ENCODE data around the gene TMEM222.
"Not testable (repeated sequence)": the region's sequence is repeated elsewhere in the genome, so short reads cannot be mapped to it uniquely, and the experiment has no call there.

TMEM222 gene

GRCh38 chr1:27321813-27322568 lies at the start of gene TMEM222:
Gene TMEM222 (plus strand): TSS chr1:27322163. CDS start chr1:27322198, 35 bp downstream.
- DNase-seq = peak; percentile 96

GRCh38 chr1:27274204-27274603 lies 47.8 kb upstream of the TMEM222 start:
- DNase-seq = no peak

GRCh38 chr1:27275696-27276095 lies 46.3 kb upstream of the TMEM222 start:
- no peak for DNase-seq

- DNase-seq = peak; percentile 74
Observed at GRCh38 chr1:27284425-27285273, 37.3 kb upstream of the TMEM222 start.

- DNase-seq = no peak
Observed at GRCh38 chr1:27285274-27285660, 36.7 kb upstream of the TMEM222 start.

- not testable (repeated sequence) for DNase-seq
Observed at GRCh38 chr1:27285821-27286220, 36.1 kb upstream of the TMEM222 start.

GRCh38 chr1:27289125-27289524 lies 32.8 kb upstream of the TMEM222 start:
- not testable (repeated sequence) for DNase-seq

GRCh38 chr1:27290581-27290980 lies 31.4 kb upstream of the TMEM222 start:
- no peak for DNase-seq

- DNase-seq = no peak
Observed at GRCh38 chr1:27292106-27292505, 29.9 kb upstream of the TMEM222 start.

GRCh38 chr1:27293915-27294314 lies 28.0 kb upstream of the TMEM222 start:
- no peak for DNase-seq

- peak; percentile 57 for DNase-seq
Observed at GRCh38 chr1:27296773-27297291, 25.1 kb upstream of the TMEM222 start.

- no peak for DNase-seq
Observed at GRCh38 chr1:27297903-27298302, 24.1 kb upstream of the TMEM222 start.

- DNase-seq = no peak
Observed at GRCh38 chr1:27298632-27299384, 23.2 kb upstream of the TMEM222 start.

GRCh38 chr1:27299385-27300271 lies 22.3 kb upstream of the TMEM222 start:
- no peak for DNase-seq

GRCh38 chr1:27300341-27301051 lies 21.5 kb upstream of the TMEM222 start:
- DNase-seq = peak; percentile 70

- DNase-seq = no peak
Observed at GRCh38 chr1:27301052-27301422, 20.9 kb upstream of the TMEM222 start.

- no peak for DNase-seq
Observed at GRCh38 chr1:27301582-27302199, 20.3 kb upstream of the TMEM222 start.

GRCh38 chr1:27302612-27303011 lies 19.4 kb upstream of the TMEM222 start:
- DNase-seq = no peak

GRCh38 chr1:27303509-27303908 lies 18.5 kb upstream of the TMEM222 start:
- no peak for DNase-seq

GRCh38 chr1:27306071-27306470 lies 15.9 kb upstream of the TMEM222 start:
- DNase-seq = no peak
